ENCODE results near the gene SEMA5A. TPM values are rescaled to one million over a fixed set of nuclear protein-coding genes. Genes with fewer than 3 reads are reported as not detected.

SEMA5A gene
- total and polyA plus RNA-seq, 2 of the 13 experiments (the other 11 are each of a cell fraction or from before 2014, with no cell fraction given): 0.01 TPM; not detected in 1

GRCh38 chr5:9160747-9161146 is 385.1 kb downstream of the SEMA5A start:
- 0% methylated on average over 1 of the region's 1 CpG for WGBS (ENCODE audit: low lambda C conversion rate)
- DNase-seq (ENCODE audit: low spot score): no peak
- ChIA-PET POLR2A (no interaction called here), CTCF (ENCODE audit: low intra/inter-chr PET ratio, low total read pairs) (no interaction called here)
- H3K4me2 ChIP-seq (ENCODE audit: low read depth, low read length): no peak overlapping the region
- no peaks in the 10 kb centered on the region for H3K27me3 ChIP-seq (ENCODE audit: control insufficient read depth in 1 of 2, insufficient read depth in 2 of 2, low read length in 2 of 2)
- H3K27ac ChIP-seq (ENCODE audit: extremely low read length, insufficient read depth, low read length): no peak overlapping the region
- TF ChIP-seq NCOR1 (IDR thresholded peaks at IDR 0.05; ENCODE audit: borderline replicate concordance, low read length) (no peak), KLF16 (CRISPR knock-in tag; IDR thresholded peaks at IDR 0.05) (no peak), CTCF (CRISPR knock-in tag; IDR thresholded peaks at IDR 0.05) (no peak), ZFP37 (CRISPR knock-in tag; IDR thresholded peaks at IDR 0.05; ENCODE audit: borderline replicate concordance) (no peak), ETS1 (CRISPR knock-in tag; IDR thresholded peaks at IDR 0.05) (no peak)
- no peak for FAIRE-seq
- no peak overlapping the region for H3K4me3 ChIP-seq (replicated peaks in 1 of 3; ENCODE audit: insufficient read depth in 1 of 3, low read depth in 2 of 3, low read length in 3 of 3)
- BruUV-seq (replicated peaks): no TSS peak
- no peaks in the 10 kb centered on the region for H3K79me2 ChIP-seq (ENCODE audit: insufficient read depth, low read length)
- H4K20me1 ChIP-seq (ENCODE audit: insufficient read depth, low read length): no peaks in the 10 kb centered on the region
- intact Hi-C loops (cut with micrococcal nuclease; ENCODE audit: unreplicated experiment) (no loop called here), in situ Hi-C loops (cut with HindIII; ENCODE audit: extremely low pct_ligation_motif_present, low pct_unique_long_range_greater_than_20kb) (no loop called here)
- ATAC-seq: no peak
- H2AFZ ChIP-seq (ENCODE audit: low read length): no peak overlapping the region
- no peak overlapping the region for H3K9ac ChIP-seq (ENCODE audit: insufficient read depth, low read depth, low read length)
- no peaks in the 10 kb centered on the region for H3K9me3 ChIP-seq (ENCODE audit: low read length)
- H3K4me1 ChIP-seq (ENCODE audit: insufficient read depth, low read length): no peaks in the 10 kb centered on the region
- no peaks in the 10 kb centered on the region for H3K36me3 ChIP-seq (replicated peaks in 1 of 2; ENCODE audit: control insufficient read depth in 1 of 2, insufficient read depth in 2 of 2, low read length in 2 of 2)

- no peaks in the 10 kb centered on the region for H3K4me1 ChIP-seq (ENCODE audit: insufficient read depth, low read length)
- ChIA-PET POLR2A (no interaction called here), CTCF (ENCODE audit: low intra/inter-chr PET ratio, low total read pairs) (no interaction called here)
- H3K79me2 ChIP-seq (ENCODE audit: insufficient read depth, low read length): no peaks in the 10 kb centered on the region
- in situ Hi-C loops (cut with HindIII; ENCODE audit: extremely low pct_ligation_motif_present, low pct_unique_long_range_greater_than_20kb) (no loop called here), intact Hi-C loops (cut with micrococcal nuclease; ENCODE audit: unreplicated experiment) (no loop called here)
- no peak for FAIRE-seq
- 6% methylated on average over 2 of the region's 2 CpGs for WGBS (ENCODE audit: low lambda C conversion rate)
- no peak for ATAC-seq
- H4K20me1 ChIP-seq (ENCODE audit: insufficient read depth, low read length): no peaks in the 10 kb centered on the region
- H3K27ac ChIP-seq (ENCODE audit: extremely low read length, insufficient read depth, low read length): no peak overlapping the region
- H3K27me3 ChIP-seq (ENCODE audit: control insufficient read depth in 1 of 2, insufficient read depth in 2 of 2, low read length in 2 of 2): no peaks in the 10 kb centered on the region
- H2AFZ ChIP-seq (ENCODE audit: low read length): no peak overlapping the region
- no peaks in the 10 kb centered on the region for H3K36me3 ChIP-seq (replicated peaks in 1 of 2; ENCODE audit: control insufficient read depth in 1 of 2, insufficient read depth in 2 of 2, low read length in 2 of 2)
- H3K4me2 ChIP-seq (ENCODE audit: low read depth, low read length): no peak overlapping the region
- H3K9ac ChIP-seq (ENCODE audit: insufficient read depth, low read depth, low read length): no peak overlapping the region
- H3K9me3 ChIP-seq (ENCODE audit: low read length): no peaks in the 10 kb centered on the region
- BruUV-seq (replicated peaks): no TSS peak
- H3K4me3 ChIP-seq (replicated peaks in 1 of 3; ENCODE audit: insufficient read depth in 1 of 3, low read depth in 2 of 3, low read length in 3 of 3): no peak overlapping the region
- no peak for DNase-seq (ENCODE audit: low spot score)
- TF ChIP-seq AKAP8 (CRISPR knock-in tag; IDR thresholded peaks at IDR 0.05) (no peak), ZNF674 (CRISPR knock-in tag; IDR thresholded peaks at IDR 0.05; ENCODE audit: low read depth) (no peak), EZH2 (conservative IDR thresholded peaks at IDR 0.05; ENCODE audit: low read depth, low read length) (no peak), ZMYM4 (CRISPR knock-in tag; IDR thresholded peaks at IDR 0.05) (no peak), CAMTA2 (CRISPR knock-in tag; IDR thresholded peaks at IDR 0.05; ENCODE audit: borderline replicate concordance) (no peak), USF2 (IDR thresholded peaks at IDR 0.05; ENCODE audit: low read depth, low read length) (no peak), USF2 (CRISPR knock-in tag; IDR thresholded peaks at IDR 0.05; ENCODE audit: borderline replicate concordance) (no peak)
Measured at GRCh38 chr5:9157811-9158210, 388.1 kb downstream of the SEMA5A start.
